Upper lobe of right lung (tissue), 1 donor: ENCODE results near the gene ANK3. TPM values are rescaled to one million over a fixed set of nuclear protein-coding genes. Genes with fewer than 3 reads are reported as not detected.

Source experiments
- ATAC-seq: fragments of 200-7000 bp; cut with Tn5 transposase; one replicate; pipeline ENCODE4 v1.9.1; 2020; ENCODE audit warnings: mild to moderate bottlenecking, moderate library complexity
- DNase-seq: peaks from one replicate; pipeline ENCODE4 v3.0.0-alpha.2; 2020
- H3K27ac ChIP-seq: fragments of 200-600 bp; one replicate; pipeline ENCODE4 v1.8.0; 2022
- H3K27me3 ChIP-seq: fragments of 200-600 bp; one replicate; pipeline ENCODE4 v1.8.0; 2022; ENCODE audit warnings: mild to moderate bottlenecking
- H3K36me3 ChIP-seq: fragments of 200-600 bp; one replicate; pipeline ENCODE4 v1.8.0; 2022
- H3K4me1 ChIP-seq: fragments of 200-600 bp; one replicate; pipeline ENCODE4 v1.8.0; 2022
- H3K4me3 ChIP-seq: fragments of 200-600 bp; one replicate; pipeline ENCODE4 v1.8.0; 2022; ENCODE audit warnings: mild to moderate bottlenecking
- H3K9me3 ChIP-seq: fragments of 200-600 bp; one replicate; pipeline ENCODE4 v1.8.0; 2022
- intact Hi-C: fragments of 100-400 bp; cut with DNase I; formaldehyde crosslinking; loops from one replicate; pipeline ENCODE4 v1.11.0; 2022
- total RNA-seq: library from RNA; stranded (reverse); fragmentation: NEBNext Ultra II Directional; extraction: Animal tissue kit (Norgen Biotek cat#: 25700); gene quantifications from one replicate; pipeline ENCODE4 v1.2.1, GENCODE V29; 2021
- TF ChIP-seq, protein P1 (sequence below): fragments of 200-600 bp; IDR thresholded peaks from one replicate; pipeline ENCODE4 v1.8.0; 2022; ENCODE audit warnings: antibody characterized with exemption
- donor health status: DM: no; HTN: yes; CAD: no; lungs with severe emphysema.

ANK3 gene
- total RNA-seq, 1 donor from 2014 or later: 91.1 TPM

DNA sequence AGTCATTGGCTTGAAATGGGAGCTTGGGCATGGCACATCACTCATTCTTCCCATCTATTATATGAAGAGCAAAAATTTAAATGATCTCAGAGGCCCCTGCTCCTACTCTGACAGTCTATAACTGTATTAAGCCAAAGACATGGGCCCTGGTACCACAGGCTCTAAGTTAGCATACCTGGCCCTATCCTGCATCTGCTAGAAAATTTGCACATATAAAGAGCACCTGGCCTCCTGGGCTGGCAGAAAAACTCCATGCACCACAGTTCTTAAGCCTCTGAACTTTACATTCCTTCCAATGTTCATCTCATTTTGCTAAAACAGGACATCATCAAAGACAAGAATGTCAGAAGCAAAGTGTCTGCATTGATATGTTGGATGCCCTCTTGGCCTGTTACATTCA is 29.6 kb upstream of the ANK3 start:
- Histone ChIP-seq H3K36me3 (no peaks in the 10 kb centered on the region), H3K9me3 (no peaks in the 10 kb centered on the region), H3K4me3 (no peak overlapping the region), H3K27me3 (no peaks in the 10 kb centered on the region), H3K27ac (no peak overlapping the region), H3K4me1 (peaks cover 8% of the 10 kb centered on the region)
- intact Hi-C loops: no loop called here
- no peak for ATAC-seq
- no peak for DNase-seq
- TF ChIP-seq, protein P1, sequence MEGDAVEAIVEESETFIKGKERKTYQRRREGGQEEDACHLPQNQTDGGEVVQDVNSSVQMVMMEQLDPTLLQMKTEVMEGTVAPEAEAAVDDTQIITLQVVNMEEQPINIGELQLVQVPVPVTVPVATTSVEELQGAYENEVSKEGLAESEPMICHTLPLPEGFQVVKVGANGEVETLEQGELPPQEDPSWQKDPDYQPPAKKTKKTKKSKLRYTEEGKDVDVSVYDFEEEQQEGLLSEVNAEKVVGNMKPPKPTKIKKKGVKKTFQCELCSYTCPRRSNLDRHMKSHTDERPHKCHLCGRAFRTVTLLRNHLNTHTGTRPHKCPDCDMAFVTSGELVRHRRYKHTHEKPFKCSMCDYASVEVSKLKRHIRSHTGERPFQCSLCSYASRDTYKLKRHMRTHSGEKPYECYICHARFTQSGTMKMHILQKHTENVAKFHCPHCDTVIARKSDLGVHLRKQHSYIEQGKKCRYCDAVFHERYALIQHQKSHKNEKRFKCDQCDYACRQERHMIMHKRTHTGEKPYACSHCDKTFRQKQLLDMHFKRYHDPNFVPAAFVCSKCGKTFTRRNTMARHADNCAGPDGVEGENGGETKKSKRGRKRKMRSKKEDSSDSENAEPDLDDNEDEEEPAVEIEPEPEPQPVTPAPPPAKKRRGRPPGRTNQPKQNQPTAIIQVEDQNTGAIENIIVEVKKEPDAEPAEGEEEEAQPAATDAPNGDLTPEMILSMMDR: no peak

DNA sequence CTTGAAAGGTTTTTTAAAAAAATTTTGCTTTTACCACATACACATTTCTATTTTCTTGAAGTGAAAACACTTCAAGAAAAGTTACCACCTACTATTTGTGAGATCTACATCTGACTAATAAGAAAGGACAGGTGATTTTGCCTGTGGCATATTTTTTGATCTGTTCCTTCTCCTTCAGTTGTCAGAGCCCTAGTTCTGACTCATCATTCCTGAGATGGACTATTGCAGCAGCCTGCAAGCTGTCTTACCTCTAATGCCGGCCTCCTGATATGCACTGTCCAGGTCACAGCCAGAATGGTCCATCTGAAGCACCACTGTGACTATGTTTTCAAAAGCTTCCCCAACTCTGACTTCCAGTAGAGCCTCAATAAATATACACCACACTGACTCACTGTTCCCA is 28.2 kb upstream of the ANK3 start:
- no peak for ATAC-seq
- H3K4me1 ChIP-seq: peaks cover 8% of the 10 kb centered on the region
- no peak overlapping the region for H3K27ac ChIP-seq
- DNase-seq: no peak
- TF ChIP-seq, protein P1: no peak
- no peak overlapping the region for H3K4me3 ChIP-seq
- H3K36me3 ChIP-seq: no peaks in the 10 kb centered on the region
- H3K27me3 ChIP-seq: no peaks in the 10 kb centered on the region
- no peaks in the 10 kb centered on the region for H3K9me3 ChIP-seq
- intact Hi-C loops: no loop called here

DNA sequence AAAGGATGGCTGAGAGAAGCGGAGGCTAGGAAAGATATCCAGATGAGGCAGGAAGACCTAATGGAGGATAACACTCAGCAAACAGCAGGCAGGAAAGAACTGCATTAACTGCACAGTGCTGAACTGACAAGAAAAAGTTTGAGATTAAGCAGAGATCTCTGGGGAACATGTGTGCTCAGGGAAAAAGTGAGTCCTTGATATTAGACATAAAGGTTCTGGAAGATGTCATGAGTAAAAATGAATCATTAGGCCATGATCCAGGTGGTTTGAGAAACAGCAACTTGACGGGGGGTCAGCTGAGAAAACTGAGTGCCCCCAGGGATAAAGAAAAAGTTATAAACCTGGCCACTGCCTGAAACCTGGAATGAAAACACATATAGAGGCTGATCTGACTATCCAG is 27.3 kb upstream of the ANK3 start:
- Histone ChIP-seq H3K27me3 (no peaks in the 10 kb centered on the region), H3K9me3 (no peaks in the 10 kb centered on the region), H3K4me3 (no peak overlapping the region), H3K36me3 (no peaks in the 10 kb centered on the region), H3K4me1 (peaks cover 7% of the 10 kb centered on the region), H3K27ac (no peak overlapping the region)
- intact Hi-C loops: no loop called here
- DNase-seq: no peak
- no peak for ATAC-seq
- TF ChIP-seq, protein P1: no peak

DNA sequence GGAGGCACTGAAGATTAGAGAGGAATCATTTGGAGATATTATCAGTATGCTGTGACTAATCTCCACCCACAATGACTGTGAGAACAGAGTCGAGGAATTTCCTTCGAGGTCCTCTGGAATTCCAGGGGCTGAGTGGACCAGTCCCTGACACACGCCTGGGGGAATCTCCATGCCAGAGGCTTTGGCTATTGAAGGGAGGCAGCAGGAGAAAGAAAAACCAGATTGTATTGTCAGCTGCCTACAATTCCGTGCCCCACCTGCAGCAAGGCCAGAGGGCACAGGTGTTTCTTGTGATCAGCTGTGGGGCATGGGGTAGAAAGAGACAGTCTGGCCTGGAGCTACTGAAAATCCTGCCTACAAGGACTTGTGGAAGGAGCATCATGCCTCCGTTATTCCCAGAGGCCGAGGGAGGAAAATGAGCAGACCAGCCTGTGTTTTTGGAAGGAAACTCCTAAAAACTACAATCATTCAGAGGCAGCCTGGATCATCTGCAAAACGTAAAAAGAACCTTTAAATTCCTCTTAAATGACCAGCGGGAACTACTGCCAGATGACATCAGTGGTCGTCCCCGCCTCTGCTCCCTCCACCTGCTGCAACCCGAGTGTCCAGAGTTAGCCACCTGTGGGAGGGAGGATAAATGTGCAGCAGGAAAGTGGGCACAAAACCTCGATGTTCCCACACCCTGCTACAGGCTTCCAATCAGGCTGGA is 25.4 kb upstream of the ANK3 start:
- DNase-seq: no peak
- no peak for ATAC-seq
- TF ChIP-seq, protein P1: no peak
- Histone ChIP-seq H3K27me3 (no peaks in the 10 kb centered on the region), H3K36me3 (no peaks in the 10 kb centered on the region), H3K4me1 (no peaks in the 10 kb centered on the region), H3K4me3 (no peak overlapping the region), H3K27ac (no peak overlapping the region), H3K9me3 (no peaks in the 10 kb centered on the region)
- intact Hi-C loops: no loop called here

DNA sequence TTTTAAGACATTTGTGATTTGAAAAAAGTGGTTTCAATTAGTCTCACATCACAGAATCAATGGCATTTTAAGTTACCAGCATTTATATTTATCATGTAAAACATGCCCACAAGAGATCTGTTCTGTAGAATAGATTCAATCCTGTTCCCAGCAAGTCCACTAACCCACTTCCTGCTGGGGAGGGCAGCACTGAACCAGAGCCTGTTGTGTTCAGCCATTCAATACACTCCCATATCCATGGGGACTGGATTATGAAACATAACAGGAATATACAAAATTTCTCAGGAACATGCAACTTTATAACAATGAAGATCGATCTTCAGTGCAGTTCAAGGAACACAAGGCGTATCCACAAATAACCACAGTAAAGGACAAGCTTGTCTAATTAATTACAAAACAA is 24.4 kb upstream of the ANK3 start:
- ATAC-seq (no peak), DNase-seq (no peak)
- TF ChIP-seq, protein P1: no peak
- Histone ChIP-seq H3K9me3 (no peaks in the 10 kb centered on the region), H3K4me1 (no peaks in the 10 kb centered on the region), H3K27me3 (no peaks in the 10 kb centered on the region), H3K36me3 (no peaks in the 10 kb centered on the region), H3K27ac (no peak overlapping the region), H3K4me3 (no peak overlapping the region)
- intact Hi-C loops: no loop called here
